IgD-negative memory B cell (primary cell): ENCODE measurements around the gene PSME1. TPM values are rescaled to one million over a fixed set of nuclear protein-coding genes. Genes with fewer than 3 reads are reported as not detected.

Experiments
- H3K27ac Mint-ChIP-seq, 3 donors: one replicate each; pipeline ENCODE4 v1.8.0; 2020 to 2022; ENCODE audit warnings: mild to moderate bottlenecking in 3 of 3, mixed read lengths in 3 of 3, moderate library complexity in 1 of 3
- H3K27me3 Mint-ChIP-seq: one replicate; pipeline ENCODE4 v1.8.0; 2021; ENCODE audit warnings: mixed read lengths
- H3K36me3 Mint-ChIP-seq: one replicate; pipeline ENCODE4 v1.8.0; 2020; ENCODE audit warnings: mild to moderate bottlenecking, mixed read lengths
- H3K4me1 Mint-ChIP-seq, 3 donors: one replicate each; pipeline ENCODE4 v1.8.0; 2020 to 2022; ENCODE audit warnings: mixed read lengths in 3 of 3, mild to moderate bottlenecking in 1 of 3
- H3K4me3 Mint-ChIP-seq, 4 donors: one replicate each; pipeline ENCODE4 v1.8.0; 2020 to 2022; ENCODE audit warnings: mild to moderate bottlenecking in 4 of 4, mixed read lengths in 4 of 4, moderate library complexity in 3 of 4
- H3K9me3 Mint-ChIP-seq, 3 donors: one replicate each; pipeline ENCODE4 v1.8.0; 2020 to 2021; ENCODE audit warnings: mixed read lengths in 3 of 3, mild to moderate bottlenecking in 1 of 3
- polyA plus RNA-seq: library from polyadenylated mRNA; unstranded; fragments of 300-500 nt; fragmentation: Illumina TruSeq; gene quantifications from one replicate; pipeline ENCODE4 v1.2.3, GENCODE V29; 2021

Gene PSME1
- polyA plus RNA-seq, 1 donor from 2014 or later: 804 TPM

GRCh38 chr14:24187539-24187915 is 51.5 kb downstream of the PSME1 start:
- Mint-ChIP-seq H3K27ac (peak overlapping the region in 2 of 3 donors; percentile 88 to 99), H3K27me3 (no peaks in the 10 kb centered on the region), H3K4me1 (peaks cover 15 to 17% (median 16%) of the 10 kb centered on the region in 3 donors), H3K9me3 (no peaks in the 10 kb centered on the region), H3K36me3 (peaks cover 1% of the 10 kb centered on the region), H3K4me3 (peak overlapping the region; percentile 84 to 100 (median 94))

Other genes starting within 250 kb of the PSME1 start
- 29.8 TPM for gene DHRS4, start 182.4 kb upstream of the PSME1 start, polyA plus RNA-seq
- gene DHRS4L2, start 147.3 kb upstream of the PSME1 start, polyA plus RNA-seq: 14.6 TPM
- gene CARMIL3, start 84.2 kb upstream of the PSME1 start, polyA plus RNA-seq: 0.35 TPM
- gene CPNE6, start 64.6 kb upstream of the PSME1 start, polyA plus RNA-seq: not detected
- 50.2 TPM for gene PCK2, start 41.9 kb upstream of the PSME1 start, polyA plus RNA-seq
- 74.5 TPM for gene DCAF11, start 21.4 kb upstream of the PSME1 start, polyA plus RNA-seq
- gene NRL, start 21.2 kb upstream of the PSME1 start, polyA plus RNA-seq: 2.6 TPM
- gene FITM1, start 5.5 kb upstream of the PSME1 start, polyA plus RNA-seq: 1.1 TPM
- gene EMC9, start 5.4 kb downstream of the PSME1 start, polyA plus RNA-seq: 18.2 TPM
- gene PSME2, start 10.4 kb downstream of the PSME1 start, polyA plus RNA-seq: 328 TPM
- gene RNF31, start 11.3 kb downstream of the PSME1 start, polyA plus RNA-seq: 54.3 TPM
- gene IRF9, start 25.1 kb downstream of the PSME1 start, polyA plus RNA-seq: 136 TPM
- gene REC8, start 35.9 kb downstream of the PSME1 start, polyA plus RNA-seq: 12.5 TPM
- gene IPO4, start 52.6 kb downstream of the PSME1 start, polyA plus RNA-seq: 15.8 TPM
- gene TM9SF1, start 59.2 kb downstream of the PSME1 start, polyA plus RNA-seq: 25.1 TPM
- 0.84 TPM for gene TSSK4, start 69.5 kb downstream of the PSME1 start, polyA plus RNA-seq
- gene CHMP4A, start 77.3 kb downstream of the PSME1 start, polyA plus RNA-seq: 170 TPM
- gene MDP1, start 79.9 kb downstream of the PSME1 start, polyA plus RNA-seq: 33.5 TPM
- gene NEDD8, start 96.2 kb downstream of the PSME1 start, polyA plus RNA-seq: 273 TPM
- gene GMPR2, start 96.7 kb downstream of the PSME1 start, polyA plus RNA-seq: 64.1 TPM
- gene TINF2, start 106.4 kb downstream of the PSME1 start, polyA plus RNA-seq: 186 TPM
- gene TGM1, start 127.0 kb downstream of the PSME1 start, polyA plus RNA-seq: not detected
- 37.9 TPM for gene RABGGTA, start 135.4 kb downstream of the PSME1 start, polyA plus RNA-seq
- 27.3 TPM for gene DHRS1, start 163.6 kb downstream of the PSME1 start, polyA plus RNA-seq
- gene NOP9, start 163.7 kb downstream of the PSME1 start, polyA plus RNA-seq: 1.6 TPM
- 19.2 TPM for gene CIDEB, start 171.8 kb downstream of the PSME1 start, polyA plus RNA-seq
- gene LTB4R2, start 173.9 kb downstream of the PSME1 start, polyA plus RNA-seq: 0.97 TPM
- 2.5 TPM for gene LTB4R, start 175.3 kb downstream of the PSME1 start, polyA plus RNA-seq
- gene ADCY4, start 198.9 kb downstream of the PSME1 start, polyA plus RNA-seq: 0.75 TPM
- 14.8 TPM for gene RIPK3, start 203.8 kb downstream of the PSME1 start, polyA plus RNA-seq
- gene NFATC4, start 232.0 kb downstream of the PSME1 start, polyA plus RNA-seq: 0.20 TPM